C1 segment of cervical spinal cord (tissue), 14 donors: ENCODE results near the gene SLC8A1.
A peak's percentile ranks its signal among the peaks of the same experiment; 100 is the strongest.

Source experiments
- DNase-seq, 14 donors: peaks; one replicate each; lab custom pipeline; 2025; lab: John Stamatoyannopoulos, UW

Gene SLC8A1

GRCh38 chr2:40315683-40316082 is 136.2 kb downstream of the SLC8A1 start:
- no peak for DNase-seq

GRCh38 chr2:40311026-40311425 is 140.9 kb downstream of the SLC8A1 start:
- no peak for DNase-seq

GRCh38 chr2:40310303-40310702 is 141.6 kb downstream of the SLC8A1 start:
- DNase-seq = no peak

- peak in 4 of 14 donors; percentile 8 to 18 (median 14) for DNase-seq
Measured at GRCh38 chr2:40304340-40304739, 147.6 kb downstream of the SLC8A1 start.

GRCh38 chr2:40303746-40304145 is 148.1 kb downstream of the SLC8A1 start:
- no peak for DNase-seq

- DNase-seq = no peak
Measured at GRCh38 chr2:40302751-40303325, 149.1 kb downstream of the SLC8A1 start.

GRCh38 chr2:40300391-40300790 is 151.5 kb downstream of the SLC8A1 start:
- DNase-seq = no peak

GRCh38 chr2:40299781-40300180 is 152.1 kb downstream of the SLC8A1 start:
- no peak for DNase-seq

GRCh38 chr2:40299173-40299572 is 152.7 kb downstream of the SLC8A1 start:
- no peak for DNase-seq

GRCh38 chr2:40298026-40298425 is 153.9 kb downstream of the SLC8A1 start:
- no peak for DNase-seq

- no peak for DNase-seq
Measured at GRCh38 chr2:40292291-40292690, 159.6 kb downstream of the SLC8A1 start.

- no peak for DNase-seq
Measured at GRCh38 chr2:40289771-40290404, 162.0 kb downstream of the SLC8A1 start.

- DNase-seq = no peak
Measured at GRCh38 chr2:40287773-40288172, 164.1 kb downstream of the SLC8A1 start.

- DNase-seq = no peak
Measured at GRCh38 chr2:40287195-40287594, 164.7 kb downstream of the SLC8A1 start.

GRCh38 chr2:40286721-40287120 is 165.2 kb downstream of the SLC8A1 start:
- no peak for DNase-seq

GRCh38 chr2:40285391-40285790 is 166.5 kb downstream of the SLC8A1 start:
- no peak for DNase-seq

- DNase-seq = no peak
Measured at GRCh38 chr2:40284797-40285196, 167.1 kb downstream of the SLC8A1 start.

- no peak for DNase-seq
Measured at GRCh38 chr2:40283111-40283909, 168.6 kb downstream of the SLC8A1 start.

GRCh38 chr2:40282428-40282827 is 169.5 kb downstream of the SLC8A1 start:
- DNase-seq = no peak

GRCh38 chr2:40281021-40281940 is 170.6 kb downstream of the SLC8A1 start:
- DNase-seq = no peak

GRCh38 chr2:40279482-40279881 is 172.4 kb downstream of the SLC8A1 start:
- DNase-seq = no peak

- DNase-seq = no peak
Measured at GRCh38 chr2:40279001-40279400, 172.9 kb downstream of the SLC8A1 start.
